Muscle layer of colon (tissue), 2 donors: ENCODE results near the gene FBLN5.

ENCODE experiments used
- H3K27ac ChIP-seq: one replicate; pipeline ENCODE4 v1.7.0; 2013; ENCODE audit warnings: low read depth, mild to moderate bottlenecking, low read length, moderate library complexity
- H3K27me3 ChIP-seq, 2 donors: one replicate each; pipeline ENCODE4 v1.7.0; 2013; ENCODE audit warnings: low read length in 2 of 2, mild to moderate bottlenecking in 2 of 2; ENCODE audit not compliant: insufficient read depth in 2 of 2, control insufficient read depth in 1 of 2
- H3K36me3 ChIP-seq: one replicate; pipeline ENCODE4 v1.7.0; 2013; ENCODE audit warnings: mild to moderate bottlenecking, low read length; ENCODE audit not compliant: insufficient read depth
- H3K4me1 ChIP-seq: one replicate; pipeline ENCODE4 v1.7.0; 2013; ENCODE audit warnings: mild to moderate bottlenecking, low read length; ENCODE audit not compliant: insufficient read depth
- H3K4me3 ChIP-seq, 2 donors: one replicate each; pipeline ENCODE4 v1.7.0; 2013; ENCODE audit warnings: low read length in 2 of 2, low read depth in 1 of 2, mild to moderate bottlenecking in 1 of 2, moderate library complexity in 1 of 2
- H3K9ac ChIP-seq: one replicate; pipeline ENCODE4 v1.7.0; 2013; ENCODE audit warnings: low read length
- H3K9me3 ChIP-seq: one replicate; pipeline ENCODE4 v1.7.0; 2013; ENCODE audit warnings: mild to moderate bottlenecking, low read length
- donor health status: abdominal sarcoma.
- donor health status: Adenocarcinoma of cecum.

The FBLN5 gene

DNA sequence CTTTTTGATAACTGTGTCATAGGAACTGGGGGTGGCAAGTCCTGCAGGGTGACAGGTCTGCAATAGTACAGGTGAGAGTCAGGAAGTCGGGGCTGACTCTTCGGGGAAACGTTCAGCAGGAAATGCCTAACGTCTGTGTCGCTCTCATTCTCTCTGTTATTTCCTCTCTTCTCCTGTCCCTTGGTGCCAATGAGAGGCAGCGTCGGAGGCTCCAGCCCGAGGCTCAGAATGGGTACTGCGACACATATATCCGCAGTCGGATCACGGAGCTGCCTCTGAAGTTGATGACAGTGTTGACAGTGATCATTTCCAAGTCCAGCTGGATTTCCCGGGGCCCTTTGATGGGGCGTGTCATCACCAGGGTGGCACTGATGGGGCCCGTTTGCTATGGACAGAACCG lies 77.5 kb downstream of the FBLN5 start:
- H3K4me3 ChIP-seq = no peak overlapping the region
- H3K36me3 ChIP-seq = peaks cover 6% of the 10 kb centered on the region
- H3K27ac ChIP-seq = no peak overlapping the region
- no peaks in the 10 kb centered on the region for H3K9me3 ChIP-seq
- peaks cover 10% of the 10 kb centered on the region for H3K4me1 ChIP-seq
- no peaks in the 10 kb centered on the region for H3K27me3 ChIP-seq
- H3K9ac ChIP-seq = no peak overlapping the region

DNA sequence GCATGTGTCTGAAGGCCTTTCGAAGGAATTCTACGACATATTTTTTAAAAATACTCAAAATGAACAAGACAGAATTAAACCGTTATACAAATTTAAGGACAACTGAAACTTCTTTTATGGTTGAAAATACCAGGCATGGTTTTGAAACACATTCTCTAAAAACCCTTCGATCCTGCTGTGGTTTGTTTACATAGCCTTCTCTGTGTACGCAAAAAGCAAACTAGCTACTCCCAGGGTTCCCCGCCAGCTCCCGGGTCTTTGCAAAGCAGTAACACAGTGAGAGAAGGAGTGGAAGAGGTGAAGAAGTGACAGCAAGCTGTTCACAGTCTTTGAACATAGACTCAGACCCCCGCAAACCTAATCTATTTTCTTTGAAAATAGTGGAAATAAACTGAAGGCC lies 77.9 kb downstream of the FBLN5 start:
- H3K36me3 ChIP-seq = peaks cover 6% of the 10 kb centered on the region
- no peak overlapping the region for H3K27ac ChIP-seq
- no peaks in the 10 kb centered on the region for H3K27me3 ChIP-seq
- no peak overlapping the region for H3K4me3 ChIP-seq
- H3K4me1 ChIP-seq = peaks cover 10% of the 10 kb centered on the region
- no peaks in the 10 kb centered on the region for H3K9me3 ChIP-seq
- H3K9ac ChIP-seq = no peak overlapping the region

DNA sequence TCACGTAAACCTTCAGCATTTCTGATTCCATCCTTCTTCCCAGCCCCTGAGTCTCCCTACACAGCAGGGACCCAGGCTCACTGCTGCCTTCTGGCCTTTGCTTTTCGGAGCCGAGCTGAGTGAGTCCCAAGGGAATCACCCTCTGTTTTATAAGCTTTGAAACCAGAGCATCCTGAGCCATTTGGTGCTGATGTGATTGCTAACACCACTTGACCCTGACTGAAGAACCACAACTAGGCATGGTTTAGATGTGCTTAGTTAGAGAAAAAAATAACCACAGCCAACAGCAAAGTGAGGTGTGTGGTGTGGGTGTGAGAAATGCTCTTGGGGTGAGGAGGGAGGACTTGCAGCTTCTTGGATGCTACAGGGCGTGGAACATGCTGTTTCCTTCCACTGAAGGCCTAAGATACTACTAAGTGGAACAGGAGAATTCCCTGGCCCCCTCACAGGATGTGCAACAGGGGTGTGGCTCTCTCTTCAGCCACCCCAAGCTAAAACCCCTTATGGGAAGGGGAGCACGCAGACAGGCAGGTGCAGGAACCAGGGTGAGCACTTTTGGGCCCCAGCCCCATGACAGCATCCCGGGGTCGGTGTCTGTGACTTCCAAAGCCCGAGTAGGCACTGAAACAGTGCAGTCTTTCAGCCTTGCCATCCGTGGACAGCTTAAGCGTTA lies 80.0 kb downstream of the FBLN5 start, which contains the start of gene TC2N:
Gene TC2N, minus strand, starts transcription at position 221 of the 673 bp plus-strand sequence. CDS start 53,767 bp downstream, outside the sequence.
- peaks cover 8% of the 10 kb centered on the region for H3K4me1 ChIP-seq
- no peak within 1 kb of the TSS for H3K4me3 ChIP-seq
- no peaks in the 10 kb centered on the region for H3K9me3 ChIP-seq
- H3K27me3 ChIP-seq = no peaks in the 10 kb centered on the region
- H3K36me3 ChIP-seq = peaks cover 6% of the 10 kb centered on the region
- H3K27ac ChIP-seq = no peak within 1 kb of the TSS
- H3K9ac ChIP-seq = no peak within 1 kb of the TSS

DNA sequence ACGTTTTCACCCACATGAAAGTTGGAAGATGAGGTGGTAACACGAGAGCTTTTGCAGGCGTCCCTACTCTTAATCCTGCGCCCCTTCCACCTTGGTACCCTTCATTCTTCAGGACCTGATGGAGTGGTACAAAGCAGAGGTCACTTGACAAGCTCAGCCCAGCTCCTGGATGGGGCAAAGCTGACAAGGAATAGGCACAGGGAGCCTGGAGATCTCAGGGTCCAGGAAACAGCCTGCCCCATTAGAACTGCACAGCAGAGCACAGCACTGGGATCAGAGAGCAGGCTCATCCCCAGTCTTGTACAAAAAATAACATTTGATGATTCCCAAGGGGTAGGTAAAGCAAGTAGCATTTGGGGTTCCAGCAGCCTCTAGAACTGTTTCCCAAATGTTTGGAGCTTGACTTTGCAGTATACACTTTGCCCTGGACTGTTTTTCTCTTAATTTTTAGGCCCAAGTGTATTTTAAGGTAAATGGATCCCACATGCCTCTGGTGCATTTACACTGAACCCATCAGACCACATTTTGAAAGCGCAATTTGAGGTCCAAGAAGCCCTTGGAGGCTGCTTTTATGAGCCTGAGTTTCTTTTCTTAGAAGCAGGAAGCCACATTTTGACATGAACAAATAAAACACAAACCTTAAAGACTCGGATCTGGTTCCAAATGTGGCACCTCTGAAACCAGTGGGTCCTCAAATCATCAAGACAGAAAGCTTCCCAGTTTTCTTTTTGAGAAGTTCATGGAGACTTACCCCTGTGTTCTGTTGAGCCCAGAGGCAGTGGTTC lies 80.8 kb downstream of the FBLN5 start:
- no peak overlapping the region for H3K27ac ChIP-seq

DNA sequence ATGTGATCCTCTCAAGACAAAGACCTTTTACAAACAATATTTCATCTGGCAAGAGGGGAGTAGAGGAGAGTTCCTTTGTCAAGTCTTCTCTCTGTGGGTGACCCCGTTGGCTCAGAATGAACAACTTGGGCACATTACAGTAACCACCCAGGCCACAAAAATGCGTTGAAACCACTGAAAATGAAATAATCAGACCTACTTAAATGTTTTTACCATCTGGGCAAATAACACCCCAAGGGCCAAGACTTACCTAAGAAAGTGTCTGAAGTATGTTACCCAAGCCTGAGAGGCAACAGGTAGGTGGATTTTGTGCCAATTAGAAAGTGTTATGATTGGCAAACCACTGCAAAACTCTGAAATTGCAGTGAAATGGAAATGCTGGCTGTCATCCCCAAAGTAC lies 81.4 kb downstream of the FBLN5 start:
- Histone ChIP-seq H3K27ac (no peak overlapping the region), H3K36me3 (peaks cover 6% of the 10 kb centered on the region), H3K4me3 (no peak overlapping the region), H3K27me3 (no peaks in the 10 kb centered on the region), H3K9me3 (no peaks in the 10 kb centered on the region), H3K4me1 (no peaks in the 10 kb centered on the region), H3K9ac (no peak overlapping the region)

More for the DNA sequence above, 80.8 kb downstream of the FBLN5 start:
- Histone ChIP-seq H3K9ac (no peak overlapping the region), H3K4me3 (no peak overlapping the region), H3K4me1 (peaks cover under 1% of the 10 kb centered on the region), H3K36me3 (peaks cover 6% of the 10 kb centered on the region), H3K27me3 (no peaks in the 10 kb centered on the region), H3K9me3 (no peaks in the 10 kb centered on the region)

DNA sequence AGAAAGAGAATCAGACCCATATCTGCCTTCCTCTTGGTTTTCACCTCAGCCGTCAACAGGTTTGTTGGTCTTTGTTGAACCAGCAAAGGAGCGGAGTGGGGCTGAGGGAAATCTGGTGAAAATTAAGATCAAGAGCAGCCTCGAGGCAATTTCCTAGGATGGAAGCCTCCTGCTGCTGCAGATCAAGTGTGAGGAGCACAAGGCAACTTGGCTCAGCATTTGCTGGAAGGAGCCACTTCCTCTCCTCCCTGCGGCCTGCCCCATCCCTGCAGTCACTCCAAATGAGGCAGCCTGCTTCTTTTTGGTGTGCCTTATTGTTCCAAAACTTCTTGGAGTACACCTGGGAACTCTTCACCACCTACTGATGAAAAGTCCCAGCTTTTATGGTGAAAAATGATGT lies 85.1 kb downstream of the FBLN5 start:
- Histone ChIP-seq H3K9me3 (no peaks in the 10 kb centered on the region), H3K4me1 (no peaks in the 10 kb centered on the region), H3K27me3 (no peaks in the 10 kb centered on the region), H3K4me3 (no peak overlapping the region), H3K27ac (no peak overlapping the region), H3K36me3 (no peaks in the 10 kb centered on the region), H3K9ac (no peak overlapping the region)

DNA sequence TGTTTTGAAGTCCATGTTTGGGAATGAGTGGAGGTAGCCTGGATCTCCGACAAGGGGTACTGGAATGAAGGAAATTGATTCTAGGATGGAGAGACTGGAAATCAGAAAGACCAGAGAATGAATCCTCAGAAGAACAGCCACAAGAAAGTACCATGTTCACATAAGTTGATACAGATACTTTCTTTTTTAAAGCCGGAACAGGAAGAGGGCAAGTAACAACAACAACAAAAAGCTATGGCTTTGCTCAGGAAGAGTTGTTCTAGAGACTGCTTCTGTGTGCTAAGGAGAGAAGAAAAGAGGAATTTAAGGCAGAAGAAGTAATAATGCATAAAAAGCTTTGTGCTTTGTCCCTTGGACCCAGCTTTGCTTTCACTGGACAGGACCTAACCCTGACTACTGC lies 86.4 kb downstream of the FBLN5 start:
- H3K36me3 ChIP-seq = no peaks in the 10 kb centered on the region
- no peaks in the 10 kb centered on the region for H3K4me1 ChIP-seq
- H3K9ac ChIP-seq = no peak overlapping the region
- no peak overlapping the region for H3K27ac ChIP-seq
- H3K27me3 ChIP-seq = no peaks in the 10 kb centered on the region
- no peaks in the 10 kb centered on the region for H3K9me3 ChIP-seq
- no peak overlapping the region for H3K4me3 ChIP-seq

DNA sequence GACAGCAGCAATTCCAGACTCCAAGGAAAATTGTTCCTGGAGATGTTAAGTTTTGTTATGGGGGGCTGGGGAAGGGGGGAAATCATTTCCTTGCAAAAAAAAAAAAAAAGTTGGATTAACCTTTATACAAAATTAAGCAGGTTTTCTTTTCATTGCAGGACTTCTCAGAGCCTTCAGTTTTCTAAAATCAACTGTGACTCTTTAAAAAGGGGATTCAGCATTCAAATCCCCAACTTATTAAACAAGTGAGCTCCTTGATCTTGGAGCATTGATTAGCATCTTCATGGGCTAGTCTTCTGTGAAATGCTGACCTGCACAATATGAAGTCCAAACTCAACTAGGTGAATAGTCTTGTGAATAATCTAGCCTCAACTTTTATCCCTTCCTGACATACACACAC lies 87.3 kb downstream of the FBLN5 start:
- no peaks in the 10 kb centered on the region for H3K4me1 ChIP-seq
- no peak overlapping the region for H3K27ac ChIP-seq
- H3K9ac ChIP-seq = no peak overlapping the region
- H3K27me3 ChIP-seq = no peaks in the 10 kb centered on the region
- no peaks in the 10 kb centered on the region for H3K9me3 ChIP-seq
- no peaks in the 10 kb centered on the region for H3K36me3 ChIP-seq
- H3K4me3 ChIP-seq = no peak overlapping the region

DNA sequence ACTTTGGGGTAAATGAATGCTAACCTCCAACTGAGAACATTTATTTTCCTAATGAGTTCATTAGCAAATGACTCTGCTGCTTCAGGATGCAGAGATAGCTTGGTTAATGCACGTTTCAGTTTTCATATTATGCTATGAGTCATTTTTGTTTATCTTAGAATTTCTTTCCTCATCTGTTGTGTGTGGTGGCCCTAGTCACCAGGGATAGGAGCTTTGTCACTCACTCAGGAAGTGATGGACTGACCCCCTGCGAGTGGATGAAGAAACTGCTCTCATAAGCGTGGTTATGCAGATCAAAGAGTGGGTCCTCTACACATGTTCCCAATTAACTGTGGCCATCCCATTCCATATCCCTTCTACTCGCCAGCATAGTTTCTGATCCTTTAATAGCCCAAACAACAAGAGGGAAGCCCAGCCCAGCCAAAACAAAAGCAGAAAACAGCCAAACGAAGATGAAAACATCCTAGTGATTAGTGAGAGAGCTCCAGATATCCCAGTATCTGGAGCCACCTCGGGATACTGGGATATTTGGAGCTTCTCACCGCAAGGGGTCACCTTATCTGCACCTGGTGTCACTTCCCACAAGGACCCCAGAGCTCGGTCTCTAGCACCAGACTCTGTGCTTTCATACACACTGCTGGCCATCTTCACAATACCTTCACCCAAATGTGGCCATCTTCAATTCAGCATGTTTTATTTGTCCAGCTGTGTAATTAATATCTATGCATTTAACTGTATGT lies 88.8 kb downstream of the FBLN5 start:
- Histone ChIP-seq H3K9me3 (no peaks in the 10 kb centered on the region), H3K4me3 (no peak overlapping the region), H3K36me3 (no peaks in the 10 kb centered on the region), H3K27me3 (no peaks in the 10 kb centered on the region), H3K9ac (no peak overlapping the region), H3K27ac (no peak overlapping the region), H3K4me1 (peaks cover 3% of the 10 kb centered on the region)

DNA sequence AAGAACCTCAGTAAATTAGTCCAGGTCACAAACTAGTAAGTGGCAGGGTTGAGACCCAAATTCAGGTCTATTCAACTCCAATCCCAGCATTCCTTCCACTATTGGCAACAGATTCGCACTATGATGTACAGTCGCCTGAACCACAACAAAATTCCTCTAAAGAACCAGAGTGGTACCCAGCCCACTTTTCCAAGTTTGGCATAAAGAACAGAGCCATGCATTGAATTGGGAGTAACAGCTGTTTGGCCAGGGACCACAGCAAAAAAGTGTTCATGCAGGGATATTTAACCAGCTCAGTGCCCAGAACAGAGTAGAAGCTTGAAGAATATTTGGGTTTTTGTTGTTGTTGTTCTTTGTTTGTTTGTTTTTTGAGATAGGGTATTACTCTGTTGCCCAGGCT lies 89.9 kb downstream of the FBLN5 start:
- no peak overlapping the region for H3K4me3 ChIP-seq
- H3K36me3 ChIP-seq = no peaks in the 10 kb centered on the region
- no peaks in the 10 kb centered on the region for H3K27me3 ChIP-seq
- H3K9ac ChIP-seq = no peak overlapping the region
- no peak overlapping the region for H3K27ac ChIP-seq
- peaks cover 11% of the 10 kb centered on the region for H3K4me1 ChIP-seq
- H3K9me3 ChIP-seq = no peaks in the 10 kb centered on the region

DNA sequence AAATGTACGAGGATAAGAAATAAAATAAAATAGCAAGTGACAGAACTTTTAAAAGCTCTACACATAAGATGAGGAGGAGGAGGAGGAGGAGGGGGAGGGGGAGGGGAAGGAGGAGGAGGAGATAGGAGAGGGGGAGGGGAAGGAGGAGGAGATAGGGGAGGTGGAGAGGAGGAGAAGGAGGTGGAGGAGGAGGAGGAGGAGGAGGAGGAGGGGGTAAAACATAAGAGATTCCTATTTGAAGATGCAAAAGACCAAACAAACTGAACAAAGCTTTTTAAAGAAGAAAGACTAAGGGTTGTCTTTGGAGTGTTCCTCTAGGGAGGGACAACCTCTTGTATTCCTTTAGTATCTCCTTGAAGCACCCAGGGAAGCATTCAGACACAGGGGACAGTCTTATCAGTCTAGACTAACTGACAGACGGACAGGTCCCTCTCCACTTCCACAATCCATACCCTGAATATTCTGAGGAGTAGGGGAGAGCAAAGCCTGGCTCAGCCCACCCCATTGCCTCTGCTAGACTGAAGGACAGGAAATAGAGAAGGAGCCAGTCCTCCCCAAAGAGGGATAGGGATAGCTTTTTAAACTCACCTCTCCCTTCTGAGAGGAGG lies 93.1 kb downstream of the FBLN5 start:
- Histone ChIP-seq H3K9me3 (no peaks in the 10 kb centered on the region), H3K4me3 (no peak overlapping the region), H3K9ac (no peak overlapping the region), H3K4me1 (peaks cover 11% of the 10 kb centered on the region), H3K36me3 (no peaks in the 10 kb centered on the region), H3K27me3 (no peaks in the 10 kb centered on the region), H3K27ac (no peak overlapping the region)
